HG02981 (cell line): ENCODE measurements around the gene PLEKHA6.
"Not testable (repeated sequence)": the region's sequence is repeated elsewhere in the genome, so short reads cannot be mapped to it uniquely, and the experiment has no call there.

Experiments used
- ATAC-seq: cut with Tn5 transposase; IDR thresholded peaks from one replicate; pipeline ENCODE4 v1.9.1; 2021; ENCODE audit warnings: mild to moderate bottlenecking, moderate library complexity; ENCODE audit not compliant: unreplicated experiment

PLEKHA6 gene

DNA sequence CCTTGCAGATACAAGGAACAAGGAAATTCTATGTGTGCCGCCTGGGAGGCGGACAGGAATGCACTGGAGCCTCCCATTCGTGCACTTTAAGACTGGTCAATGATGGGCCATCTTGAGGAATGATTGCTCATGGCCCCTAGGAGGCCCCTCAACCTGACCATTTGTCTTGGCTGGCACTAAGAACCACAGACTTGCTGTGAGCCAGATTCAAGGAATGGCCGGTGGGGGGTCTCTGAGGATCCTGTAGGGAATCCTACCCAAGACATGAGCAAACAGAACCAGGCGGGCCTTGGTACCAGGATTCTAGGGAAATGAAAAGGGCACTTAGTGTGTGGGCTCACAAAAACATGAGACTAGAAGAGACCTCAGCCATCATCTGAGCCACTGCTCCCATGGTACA is 117.8 kb downstream of the PLEKHA6 start:
- ATAC-seq = no peak

DNA sequence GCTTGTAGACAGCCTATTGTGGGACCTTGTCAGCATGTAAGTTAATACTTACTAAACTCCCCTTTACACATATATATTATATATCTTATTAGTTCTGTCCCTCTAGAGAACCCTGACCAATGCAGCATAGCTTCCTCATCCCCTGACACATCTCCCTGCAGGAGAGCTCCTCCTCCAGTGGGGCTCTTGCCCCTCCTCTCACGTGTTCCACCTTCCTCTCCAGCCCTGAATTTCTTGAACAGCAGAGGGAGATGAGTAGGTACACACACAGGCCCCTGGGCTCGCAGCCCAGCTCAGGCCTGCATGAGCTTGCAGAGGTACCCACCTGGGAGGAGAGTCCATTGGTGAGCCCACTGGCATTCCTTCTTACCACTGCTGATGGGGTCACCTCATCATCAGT is 118.7 kb downstream of the PLEKHA6 start:
- ATAC-seq = no peak

DNA sequence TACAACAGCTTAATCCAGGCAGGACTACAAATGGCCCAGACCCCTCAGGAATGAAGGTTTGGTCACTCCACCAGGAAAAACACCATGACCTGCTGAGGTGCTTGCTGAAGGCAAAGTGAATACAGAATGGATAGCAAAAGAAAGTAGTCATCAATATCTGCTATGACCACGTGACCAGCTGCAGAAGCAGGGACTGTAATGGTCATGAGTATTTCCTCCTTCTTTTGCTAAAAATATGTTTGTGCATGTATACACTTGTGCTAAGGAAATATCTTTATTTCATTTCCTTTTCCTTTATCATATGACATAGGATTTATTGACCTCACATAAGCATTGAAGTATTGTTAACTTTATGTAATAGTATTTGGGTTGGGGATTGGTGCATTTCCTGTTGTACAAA is 119.5 kb downstream of the PLEKHA6 start:
- no peak for ATAC-seq

DNA sequence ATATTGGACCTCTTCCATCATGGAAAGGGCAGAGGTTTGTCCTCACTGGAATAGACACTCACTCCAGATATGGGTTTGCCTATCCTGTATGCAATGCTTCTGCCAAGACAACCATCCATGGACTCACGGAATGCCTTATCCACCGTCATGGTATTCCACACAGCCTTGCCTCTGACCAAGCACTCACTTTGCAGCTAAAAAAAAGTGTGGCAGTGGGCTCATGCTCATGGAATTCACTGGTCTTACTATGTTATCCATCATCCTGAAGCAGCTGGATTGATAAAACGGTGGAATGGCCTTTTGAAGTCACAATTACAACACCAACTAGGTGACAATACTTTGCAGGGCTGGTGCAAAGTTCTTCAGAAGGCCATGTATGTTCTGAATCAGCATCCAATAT is 120.3 kb downstream of the PLEKHA6 start:
- ATAC-seq = not testable (repeated sequence)

DNA sequence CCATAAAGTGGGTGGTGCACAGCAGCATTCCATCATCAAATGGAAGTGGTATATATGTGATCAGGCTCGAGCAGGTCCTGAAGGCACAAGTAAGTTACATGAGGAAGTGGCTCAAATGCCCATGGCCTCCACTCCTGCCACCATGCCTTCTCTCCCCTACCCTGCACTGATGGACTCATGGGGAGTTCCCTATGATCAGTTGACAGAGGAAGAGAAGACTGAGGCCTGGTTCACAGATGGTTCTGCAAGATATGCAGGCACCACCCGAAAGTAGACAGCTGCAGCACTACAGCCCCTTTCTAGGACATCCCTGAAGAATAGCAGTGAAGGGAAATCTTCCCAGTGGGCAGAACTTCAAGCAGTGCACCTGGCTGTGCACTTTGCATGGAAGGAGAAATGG is 121.2 kb downstream of the PLEKHA6 start:
- not testable (repeated sequence) for ATAC-seq

DNA sequence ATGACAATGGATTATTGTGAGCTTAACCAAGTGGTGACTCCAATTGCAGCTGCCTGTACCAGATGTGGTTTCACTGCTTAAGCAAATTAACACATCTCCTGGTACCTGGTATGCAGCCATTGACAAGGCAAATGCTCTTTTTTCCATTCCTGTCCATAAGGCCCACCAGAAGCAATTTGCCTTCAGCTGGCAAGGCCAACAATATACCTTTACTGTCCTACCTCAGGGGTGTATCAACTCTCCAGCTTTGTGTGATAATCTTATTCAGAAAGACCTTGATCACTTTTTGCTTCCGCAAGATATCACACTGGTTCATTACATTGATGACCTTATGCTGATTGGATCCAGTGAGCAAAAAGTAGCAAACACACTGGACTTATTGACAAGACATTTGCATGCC is 122.2 kb downstream of the PLEKHA6 start:
- ATAC-seq = not testable (repeated sequence)

DNA sequence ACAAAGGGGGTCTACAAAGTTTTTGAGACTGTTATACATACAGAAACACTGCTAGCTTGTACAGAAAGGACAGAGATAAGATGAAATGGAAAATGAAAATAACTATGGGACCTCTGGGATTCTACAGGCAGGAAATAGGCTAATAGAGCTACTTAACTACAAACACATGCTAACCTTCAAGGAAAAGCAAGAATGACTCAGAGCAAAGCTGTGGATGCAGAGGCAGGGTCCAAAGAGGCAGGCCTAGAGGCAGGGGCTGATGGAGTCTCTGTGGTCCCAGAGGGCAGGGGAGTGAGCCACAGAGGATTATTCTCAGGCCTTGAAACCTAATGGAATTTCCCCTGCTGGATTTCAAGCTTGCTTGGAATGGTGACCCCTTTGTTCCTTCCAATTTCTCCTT is 127.2 kb downstream of the PLEKHA6 start:
- no peak for ATAC-seq

DNA sequence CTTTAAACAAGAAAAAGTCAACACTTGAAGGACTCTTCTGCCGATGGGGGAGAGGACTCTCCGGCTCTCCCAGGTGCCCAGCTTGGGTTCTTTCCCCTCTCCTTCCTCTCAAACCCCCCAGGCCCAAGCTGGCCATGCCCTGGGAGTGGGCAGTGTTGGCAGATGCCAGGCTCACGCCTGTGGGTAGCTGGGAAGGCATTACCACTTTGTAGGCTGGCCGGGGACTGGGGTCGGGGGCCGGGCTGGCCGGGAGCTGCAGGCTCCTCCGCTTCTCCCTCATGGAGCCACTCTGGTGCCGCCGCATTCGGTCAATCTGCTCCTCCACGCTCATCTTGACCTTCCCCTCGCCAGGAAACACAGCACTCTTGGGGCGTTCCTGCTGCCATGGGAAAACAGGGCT is 129.5 kb downstream of the PLEKHA6 start:
- ATAC-seq = no peak

DNA sequence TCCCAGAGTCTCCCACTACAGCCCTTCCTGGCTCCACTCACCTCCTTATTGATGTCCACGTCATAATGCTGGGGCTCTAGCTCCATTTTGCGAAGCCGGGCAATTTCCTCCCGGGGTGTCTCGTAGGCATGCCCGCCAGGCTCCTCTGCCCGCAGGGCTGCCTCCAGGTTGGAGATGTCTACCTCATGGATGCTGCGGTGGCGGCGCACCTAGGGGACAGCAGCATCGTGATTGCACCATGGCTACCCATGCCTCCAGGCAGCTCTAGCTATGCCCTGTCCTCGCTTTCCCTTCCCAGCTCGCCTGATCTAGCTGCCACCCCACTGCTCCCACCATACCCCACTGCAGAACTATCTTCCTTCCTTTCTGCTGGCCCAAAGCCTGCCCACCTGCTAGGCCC is 130.8 kb downstream of the PLEKHA6 start:
- ATAC-seq = no peak

DNA sequence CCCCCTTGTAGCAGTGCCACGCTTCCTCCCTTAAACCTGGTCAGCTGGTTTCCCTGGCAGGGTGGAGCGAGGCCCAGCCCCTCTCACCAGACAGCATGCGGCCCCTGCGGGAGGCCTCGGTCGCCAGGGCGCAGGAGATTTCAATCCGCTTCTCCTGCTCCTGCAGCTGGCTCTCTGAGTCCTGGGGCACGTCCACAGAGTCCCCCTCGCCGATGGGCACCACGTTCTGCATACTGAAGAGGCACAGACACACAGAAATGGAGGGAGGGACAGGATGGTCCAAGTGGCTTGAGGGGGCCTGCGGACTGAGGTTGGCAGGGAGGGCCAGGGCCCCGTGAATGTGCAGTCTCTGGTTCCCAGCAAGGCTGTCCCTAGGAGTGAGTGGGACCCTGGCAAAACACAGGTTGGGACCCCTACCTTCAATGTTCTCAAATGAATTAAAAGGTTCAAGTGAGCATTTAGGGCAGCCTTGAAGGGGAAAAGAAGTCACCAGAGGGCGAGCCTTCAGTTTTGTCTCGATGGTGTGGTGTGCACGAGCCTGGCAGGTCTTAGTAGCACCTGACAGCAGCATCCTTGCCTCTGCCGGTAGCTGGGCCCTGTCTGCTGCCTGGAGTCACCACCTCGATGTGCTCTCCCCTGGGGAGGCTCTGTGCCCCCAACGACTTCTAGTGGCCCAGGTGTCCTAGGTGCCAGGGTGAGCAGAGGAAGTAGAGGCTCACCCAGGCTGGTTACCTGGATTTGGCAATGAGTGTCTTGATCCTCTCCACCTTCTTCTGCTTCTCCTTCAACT is 131.5 kb downstream of the PLEKHA6 start:
- ATAC-seq = no peak

DNA sequence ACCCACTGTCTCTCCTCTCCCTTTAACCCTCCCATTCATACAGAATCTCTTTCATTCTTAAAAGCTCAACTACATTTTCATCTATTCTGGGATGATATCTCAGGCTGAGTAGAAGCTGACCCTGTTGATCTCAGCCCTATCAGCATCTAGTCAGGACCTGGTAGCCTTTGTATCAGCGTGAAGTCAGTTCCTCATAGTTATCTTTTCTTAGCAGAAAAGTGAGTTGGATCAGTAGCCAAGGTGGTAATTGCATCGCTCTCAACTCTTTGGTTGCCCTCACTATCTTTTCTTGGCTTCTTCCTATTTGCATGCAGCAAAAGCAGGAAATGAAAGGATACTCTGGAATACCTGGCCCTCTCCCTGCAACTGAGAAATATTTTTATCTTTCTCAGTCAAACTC is 132.4 kb downstream of the PLEKHA6 start:
- no peak for ATAC-seq

DNA sequence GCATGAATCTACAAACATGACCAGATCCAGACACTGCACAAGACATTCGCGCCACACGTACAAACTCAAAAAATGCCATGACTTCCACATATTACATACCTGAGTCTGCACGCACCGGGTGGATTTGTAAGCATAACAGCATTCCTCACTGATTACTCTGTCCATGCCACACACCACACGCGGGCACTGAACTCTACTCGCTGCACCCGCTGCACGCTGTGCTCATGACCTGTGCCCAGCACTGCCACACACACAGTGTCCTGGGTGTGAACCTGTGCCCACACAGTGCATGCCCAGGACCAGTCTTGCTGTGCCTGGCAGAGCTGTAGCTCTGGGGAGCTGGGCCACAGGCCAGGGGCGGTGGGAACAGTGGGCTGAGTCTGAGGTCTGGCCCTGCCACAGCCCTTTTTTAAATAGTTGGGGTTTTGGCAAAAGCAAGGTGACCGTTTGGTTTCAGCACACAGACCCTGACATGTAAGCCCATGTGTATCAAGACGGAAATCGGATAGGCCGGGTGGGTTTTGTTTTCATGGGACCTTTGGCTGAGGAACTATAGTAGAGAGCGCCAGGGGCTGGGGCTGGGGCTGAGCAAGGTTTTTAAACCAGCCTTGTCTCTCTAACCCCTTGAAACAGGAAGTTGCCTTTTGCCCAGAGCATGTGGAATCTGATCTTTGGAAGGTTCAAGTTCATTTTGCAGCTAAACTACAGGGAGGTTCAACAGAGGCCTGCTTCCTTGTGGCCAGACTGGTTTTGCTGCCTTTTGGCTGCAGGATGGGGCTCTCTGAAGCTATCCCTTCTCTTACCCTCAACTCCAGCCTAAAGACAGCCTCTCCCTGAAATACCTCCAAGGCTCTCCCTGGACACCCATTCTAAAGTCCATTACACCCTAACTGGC is 133.6 kb downstream of the PLEKHA6 start:
- no peak for ATAC-seq

DNA sequence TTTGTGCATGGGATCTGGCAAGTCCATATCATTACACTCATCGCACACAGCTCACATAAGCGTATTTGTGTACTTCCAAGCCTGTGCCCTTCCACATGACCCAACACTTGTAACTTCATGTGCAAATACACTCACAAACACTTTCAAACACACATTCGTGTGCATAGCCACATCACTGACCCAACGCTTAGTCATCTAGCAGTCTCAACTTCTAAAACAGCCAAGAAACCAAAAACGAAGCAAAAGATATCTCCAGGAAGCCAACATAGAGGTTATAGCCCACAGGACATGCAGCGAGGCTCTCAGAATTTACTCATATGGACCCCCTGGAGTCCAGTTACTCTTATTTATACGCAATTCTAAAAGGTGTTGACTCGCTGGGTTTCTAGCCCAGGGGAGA is 135.1 kb downstream of the PLEKHA6 start:
- no peak for ATAC-seq

DNA sequence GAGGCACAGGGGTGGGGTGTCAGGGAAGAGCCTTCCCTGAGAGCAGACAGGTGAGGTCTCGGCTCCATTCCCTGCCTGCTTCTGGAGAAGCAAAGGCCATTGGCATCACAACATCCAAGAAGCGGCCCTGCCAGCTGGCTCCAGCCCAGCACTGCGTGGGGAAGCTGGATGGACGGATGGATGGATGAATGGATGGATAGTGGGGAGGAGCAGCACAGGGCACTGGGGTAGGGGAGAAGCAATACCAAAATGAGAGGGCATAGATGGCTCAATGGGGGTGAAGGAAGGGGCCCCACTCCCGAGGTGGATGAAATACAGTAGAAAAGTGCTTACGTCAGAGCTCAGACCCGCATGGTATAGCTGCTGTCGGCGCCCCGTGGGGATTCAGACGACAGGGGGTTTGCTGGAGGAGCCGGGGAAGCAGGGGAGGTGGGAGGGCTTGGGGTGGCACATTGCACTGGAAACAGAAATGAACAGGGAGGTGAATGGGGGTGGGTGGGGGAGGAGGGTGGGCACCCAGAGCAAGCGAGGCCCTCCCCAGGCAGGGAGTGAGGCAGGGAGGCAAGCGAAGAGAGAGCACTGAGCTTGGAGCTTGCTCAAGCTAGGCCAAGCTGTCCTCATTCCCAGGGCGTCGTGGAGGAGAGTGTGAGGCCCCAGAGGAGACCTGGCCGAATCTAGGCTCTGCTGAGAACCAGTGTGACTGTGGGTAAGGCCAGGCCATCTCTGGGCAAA is 136.4 kb downstream of the PLEKHA6 start:
- no peak for ATAC-seq

DNA sequence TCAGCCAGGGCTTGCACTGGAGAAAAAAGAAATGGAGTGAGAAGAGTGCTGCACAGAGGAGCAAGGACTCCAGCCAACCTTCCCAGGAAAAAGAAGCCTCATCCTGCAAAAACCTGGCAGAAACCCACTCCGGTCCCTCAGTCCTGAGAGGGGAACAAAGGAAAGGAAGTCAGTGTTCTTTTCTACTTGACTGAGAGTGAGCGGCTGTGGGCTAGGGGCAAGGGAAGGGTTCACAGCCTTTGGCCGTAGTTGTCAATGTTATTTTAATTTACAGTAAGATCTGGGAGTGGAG is 137.0 kb downstream of the PLEKHA6 start:
- no peak for ATAC-seq

DNA sequence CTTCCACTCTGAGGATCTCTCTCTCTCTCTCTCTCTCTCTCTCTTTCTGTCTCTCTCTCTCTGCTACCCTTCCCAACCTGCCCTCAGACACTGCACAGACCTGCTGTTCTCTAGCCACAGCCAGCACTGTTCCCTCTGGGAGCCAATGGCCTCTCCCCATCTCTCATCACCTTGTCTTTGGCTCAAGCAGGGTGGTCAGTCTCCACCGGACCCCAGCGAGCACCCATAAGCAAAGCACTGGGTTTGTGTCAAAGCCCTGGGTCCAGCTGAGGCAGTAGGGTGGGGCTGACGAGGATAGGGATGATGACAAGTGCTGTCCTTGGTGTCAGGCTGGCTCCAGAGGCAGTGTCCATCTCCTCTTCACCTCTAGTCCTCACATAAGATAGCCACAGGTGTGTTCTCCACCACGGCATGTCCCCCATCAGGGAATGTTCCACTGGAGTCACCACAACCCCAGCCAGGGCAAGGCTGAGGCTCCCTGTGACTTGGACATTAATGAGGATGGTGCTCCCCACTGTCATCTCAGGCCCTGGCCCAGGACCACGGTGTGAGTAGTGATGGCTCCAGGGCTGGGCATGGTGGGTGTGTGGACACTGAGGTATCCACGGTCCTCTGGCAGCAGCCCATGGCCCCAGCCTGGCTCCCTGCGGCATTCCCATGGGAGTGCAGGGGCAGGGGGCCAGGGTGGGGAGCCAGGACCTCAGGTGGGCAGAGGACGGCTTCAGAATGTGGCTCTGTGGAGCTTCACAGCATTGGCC is 137.5 kb downstream of the PLEKHA6 start:
- no peak for ATAC-seq

DNA sequence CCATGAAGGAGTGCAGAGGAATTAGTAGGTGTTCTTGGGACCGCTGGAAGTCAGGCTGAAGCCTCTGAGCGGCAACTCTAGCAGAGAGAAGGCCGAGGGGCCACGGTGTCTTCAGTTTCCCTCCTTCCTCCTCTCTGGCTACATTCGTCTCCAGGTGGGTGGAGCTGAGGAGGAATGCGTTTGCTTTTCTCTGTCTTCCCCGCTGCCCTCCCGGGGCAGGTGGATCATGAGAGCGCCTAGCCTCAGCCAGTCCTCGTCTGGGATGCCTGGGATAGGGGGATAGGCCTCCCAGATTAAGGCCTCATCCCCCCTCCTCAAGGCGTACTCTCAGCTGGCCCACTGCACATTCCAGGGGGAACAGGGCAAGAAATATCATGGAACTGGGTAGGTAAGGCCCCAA is 138.5 kb downstream of the PLEKHA6 start:
- no peak for ATAC-seq

DNA sequence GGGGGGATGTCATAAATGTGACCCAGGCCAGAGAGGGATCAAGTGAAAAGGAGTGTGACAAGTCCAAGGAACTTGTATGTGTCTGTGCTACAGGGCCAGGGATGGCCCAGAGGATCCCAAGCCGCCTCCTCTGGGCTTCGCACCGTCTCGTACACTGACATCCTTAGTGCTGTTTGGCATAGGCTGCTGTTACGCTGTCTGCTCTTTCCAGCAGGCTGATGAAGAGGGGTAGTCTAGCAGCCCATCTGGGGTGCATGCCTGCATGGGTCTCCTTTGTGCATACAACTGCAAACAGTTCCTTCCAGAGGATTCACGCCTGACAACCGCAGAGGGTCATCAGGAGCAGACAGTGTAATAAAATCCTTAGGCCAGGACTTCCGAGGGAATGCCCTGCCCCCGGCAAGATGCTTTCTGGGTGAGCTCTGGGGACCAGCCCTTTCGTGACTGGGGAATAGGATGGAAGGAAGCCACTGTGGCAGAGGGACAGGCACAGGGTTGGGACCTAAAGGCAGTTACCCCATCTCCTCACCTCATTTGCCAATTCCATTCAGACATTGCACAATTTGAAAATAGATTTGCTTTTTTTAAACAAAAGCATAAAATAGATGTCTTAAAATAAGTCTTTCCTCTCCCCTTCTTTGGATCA is 139.6 kb downstream of the PLEKHA6 start:
- no peak for ATAC-seq

DNA sequence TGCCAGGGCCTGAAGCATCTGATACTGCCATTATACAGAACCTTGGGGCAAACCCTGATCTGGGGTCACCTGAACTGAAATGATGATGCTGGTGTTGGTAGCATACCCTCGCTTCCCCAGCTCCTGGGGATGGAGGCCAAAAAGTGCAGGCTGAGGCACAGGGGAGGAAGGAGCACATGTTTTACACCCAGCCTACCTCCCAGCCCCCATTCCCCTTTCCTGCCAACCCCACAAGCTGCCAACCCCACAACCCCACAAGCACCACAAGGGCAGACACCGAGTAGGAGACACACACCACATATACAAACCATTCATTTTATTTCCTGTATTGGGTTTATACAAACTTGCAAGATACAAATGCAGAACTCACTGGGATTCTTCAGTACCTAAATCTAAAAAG is 141.2 kb downstream of the PLEKHA6 start:
- no peak for ATAC-seq

DNA sequence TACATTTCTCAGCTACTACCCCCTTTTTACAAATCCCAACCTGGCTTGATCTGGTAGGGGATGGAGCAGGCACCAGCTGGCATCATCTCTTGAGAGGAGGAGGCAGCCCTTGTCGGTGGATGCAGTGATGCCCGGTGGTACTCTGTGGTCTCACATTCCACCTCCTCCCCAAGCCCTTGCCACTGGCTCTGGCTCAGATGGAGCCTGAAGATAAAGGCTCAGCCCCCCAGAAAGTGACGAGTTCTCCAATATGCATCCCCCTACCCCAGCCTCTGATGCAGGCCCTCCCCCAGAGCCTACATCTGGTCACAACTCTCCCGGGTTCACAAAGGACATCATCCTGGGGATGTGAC is 142.1 kb downstream of the PLEKHA6 start:
- ATAC-seq = no peak
